HG03460 (cell line): Measurements from ENCODE around the gene SLC16A13.
A peak's percentile ranks its signal among the peaks of the same experiment; 100 is the strongest.

ENCODE experiments used
- ATAC-seq: cut with Tn5 transposase; IDR thresholded peaks from one replicate; pipeline ENCODE4 v1.9.1; 2021; ENCODE audit not compliant: unreplicated experiment

Gene SLC16A13

DNA sequence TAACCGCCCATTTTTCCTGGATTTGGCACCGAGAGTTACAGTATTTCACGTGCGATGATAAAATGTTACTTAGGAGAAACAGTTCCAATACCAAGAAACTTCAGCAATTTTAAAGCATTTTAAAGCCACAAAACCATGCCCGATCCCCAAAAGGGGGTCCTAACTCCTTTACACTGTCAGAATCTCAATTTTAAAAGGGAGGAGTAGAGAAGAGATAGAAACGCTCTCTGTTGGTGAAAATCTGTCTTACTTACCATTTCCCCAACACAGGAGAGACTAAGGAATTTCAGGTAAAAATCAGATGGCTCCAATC is 23.9 kb upstream of the SLC16A13 start:
- ATAC-seq, result no peak

DNA sequence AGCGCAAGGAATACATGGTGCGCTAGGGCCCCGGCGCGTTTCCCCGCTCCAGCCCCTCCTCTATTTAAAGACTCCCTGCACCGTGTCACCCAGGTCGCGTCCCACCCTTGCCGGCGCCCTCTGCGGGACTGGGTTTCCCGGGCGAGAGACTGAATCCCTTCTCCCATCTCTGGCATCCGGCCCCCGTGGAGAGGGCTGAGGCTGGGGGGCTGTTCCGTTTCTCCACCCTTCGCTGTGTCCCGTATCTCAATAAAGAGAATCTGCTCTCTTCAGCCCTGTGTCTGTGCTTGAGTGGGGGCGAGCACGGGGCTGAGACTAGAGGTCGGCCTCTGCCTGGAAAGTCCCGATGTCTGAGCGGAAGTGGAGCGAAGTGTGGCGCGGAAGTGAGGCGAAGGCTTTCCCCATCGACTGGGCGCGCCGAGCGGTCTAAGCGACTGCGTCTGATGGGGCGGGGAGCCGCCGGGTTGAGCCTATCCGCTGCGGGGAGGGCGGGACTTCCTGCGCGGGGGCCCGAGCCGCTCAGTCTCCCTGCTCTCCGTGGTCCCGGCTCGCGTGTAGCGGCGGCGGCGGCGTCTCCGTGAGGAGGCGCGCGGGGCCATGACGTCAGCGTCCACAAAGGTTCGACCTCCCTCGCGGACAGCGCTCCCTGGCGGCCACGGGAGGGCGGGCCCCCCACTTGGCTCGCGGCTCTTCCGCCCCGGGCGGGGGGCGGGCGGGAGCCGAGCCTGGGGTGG is 21.4 kb upstream of the SLC16A13 start:
- ATAC-seq, result peak; percentile 71

DNA sequence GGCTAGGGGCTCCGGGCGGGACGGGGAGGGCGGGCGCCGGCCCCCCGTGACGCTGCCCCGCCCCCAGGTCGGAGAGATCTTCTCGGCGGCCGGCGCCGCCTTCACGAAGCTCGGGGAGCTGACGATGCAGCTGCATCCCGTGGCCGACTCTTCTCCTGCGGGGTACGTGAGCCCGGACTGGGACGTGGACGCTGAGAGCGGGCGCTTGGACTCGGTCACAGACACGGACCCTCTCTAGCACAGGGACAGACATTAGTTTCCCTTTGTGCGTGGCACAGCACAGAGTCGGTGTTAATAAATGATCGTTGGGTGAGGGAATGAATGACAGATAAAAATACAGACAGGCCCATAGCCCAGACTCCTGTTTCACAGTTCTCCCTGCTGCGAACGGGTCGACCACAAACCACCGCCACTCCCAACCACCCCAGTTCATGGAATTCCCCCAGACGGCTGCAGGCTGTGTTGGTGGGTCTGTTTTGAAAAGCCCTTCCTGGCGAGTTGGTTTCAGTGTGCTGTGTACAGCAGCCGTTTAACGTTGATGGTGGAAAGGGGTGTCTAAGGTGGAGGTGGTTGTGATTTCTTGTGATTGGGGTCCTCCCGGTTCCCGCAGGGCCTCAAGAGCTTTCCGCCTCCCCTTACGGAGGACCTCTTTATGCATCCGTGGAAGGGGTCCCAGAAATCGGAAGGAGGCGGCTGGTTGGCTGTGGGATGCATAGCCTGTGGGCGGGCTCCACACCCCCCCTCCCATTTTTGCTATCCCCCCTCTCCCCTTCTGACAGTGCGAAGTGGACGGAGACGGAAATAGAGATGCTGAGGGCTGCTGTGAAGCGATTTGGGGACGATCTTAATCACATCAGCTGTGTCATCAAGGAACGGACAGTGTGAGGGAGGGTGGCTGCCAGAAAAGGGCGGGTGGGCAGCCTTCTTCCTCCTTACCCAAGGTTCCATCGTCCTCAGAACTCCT is 20.5 kb upstream of the SLC16A13 start:
- peak; percentile 16 for ATAC-seq

DNA sequence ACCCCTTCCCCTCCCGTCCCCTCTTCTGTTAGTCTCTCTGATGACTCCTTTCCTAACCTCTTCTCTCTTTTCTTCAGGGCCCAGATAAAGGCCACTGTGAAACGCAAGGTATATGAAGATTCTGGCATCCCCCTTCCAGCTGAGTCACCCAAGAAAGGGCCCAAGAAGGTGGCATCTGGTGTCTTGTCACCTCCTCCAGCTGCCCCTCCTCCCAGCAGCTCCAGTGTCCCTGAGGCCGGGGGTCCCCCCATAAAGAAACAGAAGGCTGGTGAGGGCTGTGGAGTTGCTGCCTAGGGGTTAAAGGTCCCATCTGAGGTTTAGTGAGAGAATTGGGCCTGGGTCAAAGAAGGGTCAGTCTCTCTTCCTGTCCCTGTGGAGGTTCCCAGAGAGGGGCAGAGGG is 19.4 kb upstream of the SLC16A13 start:
- ATAC-seq, result no peak

DNA sequence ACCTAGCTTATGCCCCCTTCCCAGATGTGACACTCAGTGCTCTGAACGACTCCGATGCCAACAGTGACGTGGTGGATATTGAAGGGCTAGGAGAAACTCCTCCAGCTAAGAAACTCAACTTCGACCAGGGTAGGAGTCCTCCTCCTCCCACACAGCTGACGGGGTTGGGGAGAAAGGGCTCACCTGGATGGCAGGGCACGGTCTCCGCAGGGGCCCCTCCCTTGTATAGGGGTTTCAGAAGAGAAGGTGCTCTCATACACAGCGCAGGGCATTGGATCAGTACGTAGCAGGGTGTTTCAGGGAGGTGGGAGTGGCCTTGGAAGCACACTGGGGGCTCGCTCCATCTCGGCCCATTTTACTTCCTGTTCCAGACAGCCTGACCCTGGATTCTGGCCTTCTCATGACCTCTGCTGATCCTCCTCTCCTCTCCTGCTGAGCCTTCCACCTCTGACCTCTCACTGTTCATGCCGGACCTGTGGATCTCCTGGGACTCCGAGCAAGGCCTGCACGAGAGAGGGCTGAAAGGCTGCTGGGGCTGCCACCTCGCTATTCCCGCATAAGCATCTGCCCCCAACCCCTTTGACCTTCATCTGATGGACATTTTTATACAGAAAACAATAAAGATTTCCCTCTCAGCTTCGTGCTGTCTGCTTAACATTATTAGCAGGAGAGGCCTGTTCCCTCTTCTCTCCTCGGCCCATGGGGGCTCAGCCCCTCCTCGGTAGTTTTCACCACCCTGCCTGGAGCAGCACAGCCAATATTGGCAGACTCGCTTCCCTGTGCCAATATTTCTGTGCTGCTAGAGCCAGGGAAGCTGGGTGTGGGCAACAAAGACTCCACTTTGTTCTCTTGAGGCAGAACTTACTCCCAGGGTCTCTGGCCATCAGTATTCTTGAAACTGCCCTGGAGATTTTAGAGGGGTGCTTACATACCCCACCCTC is 18.7 kb upstream of the SLC16A13 start:
- ATAC-seq, result no peak

DNA sequence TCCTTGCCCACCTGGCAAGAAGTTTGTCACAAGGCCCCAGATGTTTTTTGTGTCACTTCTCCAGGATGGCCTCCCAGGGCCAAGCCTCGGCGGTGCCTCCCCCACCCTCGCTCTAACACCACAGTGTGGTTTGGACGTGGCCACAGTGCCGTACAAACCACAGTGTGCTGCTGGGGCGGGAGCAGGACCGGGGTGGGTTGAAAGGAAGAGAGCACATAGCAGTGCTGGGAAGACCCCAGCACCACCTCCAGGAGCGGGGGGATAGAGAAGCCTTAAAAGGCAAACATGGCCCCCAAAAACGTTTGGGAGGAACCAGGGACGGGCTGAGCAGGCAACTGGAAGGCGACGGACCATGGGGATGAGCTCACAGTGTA is 18.0 kb upstream of the SLC16A13 start:
- no peak for ATAC-seq

DNA sequence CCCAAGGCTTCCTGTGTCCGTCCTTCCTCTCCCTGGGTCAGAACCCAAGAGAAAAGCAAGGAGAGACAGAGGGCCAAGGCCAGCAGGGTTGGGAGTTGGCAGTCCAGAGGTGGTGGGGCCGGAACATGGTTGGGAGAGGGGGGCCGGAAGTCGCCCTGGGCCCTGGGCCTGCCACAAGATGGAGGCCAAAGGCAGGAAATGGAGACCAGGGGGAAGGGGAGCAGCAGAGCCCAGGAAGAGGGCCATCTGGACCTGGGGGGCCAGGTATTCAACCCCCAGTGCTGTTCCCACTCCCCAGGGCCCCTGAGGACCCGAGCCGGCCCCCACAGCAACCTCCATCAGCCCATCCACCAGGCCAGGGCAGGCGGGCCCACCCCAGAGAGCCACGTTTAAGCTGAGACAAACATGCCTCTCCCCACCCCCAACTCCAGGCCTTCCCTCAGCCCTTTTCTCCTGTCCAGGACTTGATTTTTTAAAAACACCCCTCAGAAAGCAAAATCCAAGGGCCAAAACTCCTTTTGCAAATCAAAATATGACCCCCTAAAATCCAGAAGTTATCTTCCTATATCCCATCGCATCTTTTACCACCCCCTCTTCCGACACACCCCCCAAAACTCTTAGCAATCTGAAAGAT is 17.4 kb upstream of the SLC16A13 start:
- no peak for ATAC-seq

DNA sequence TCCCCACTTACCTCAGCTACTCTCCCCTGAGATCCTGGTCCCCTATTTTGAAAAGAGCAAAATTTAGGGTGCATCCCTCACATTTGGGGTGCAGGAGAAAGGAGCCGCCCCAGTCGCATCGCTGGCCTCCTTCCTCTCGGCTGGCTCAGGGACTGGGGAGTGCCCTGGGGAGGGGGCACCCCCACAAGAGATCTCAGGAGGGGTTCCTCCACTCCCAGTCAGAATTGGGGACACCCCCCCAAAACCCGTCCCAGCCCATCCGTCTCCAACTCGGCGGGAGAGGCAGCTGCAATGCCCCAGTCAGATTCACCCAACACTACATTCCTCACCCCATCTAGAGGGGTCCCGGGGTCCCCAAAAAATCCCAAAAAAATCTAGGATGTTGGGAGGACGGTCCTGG is 16.4 kb upstream of the SLC16A13 start:
- no peak for ATAC-seq

DNA sequence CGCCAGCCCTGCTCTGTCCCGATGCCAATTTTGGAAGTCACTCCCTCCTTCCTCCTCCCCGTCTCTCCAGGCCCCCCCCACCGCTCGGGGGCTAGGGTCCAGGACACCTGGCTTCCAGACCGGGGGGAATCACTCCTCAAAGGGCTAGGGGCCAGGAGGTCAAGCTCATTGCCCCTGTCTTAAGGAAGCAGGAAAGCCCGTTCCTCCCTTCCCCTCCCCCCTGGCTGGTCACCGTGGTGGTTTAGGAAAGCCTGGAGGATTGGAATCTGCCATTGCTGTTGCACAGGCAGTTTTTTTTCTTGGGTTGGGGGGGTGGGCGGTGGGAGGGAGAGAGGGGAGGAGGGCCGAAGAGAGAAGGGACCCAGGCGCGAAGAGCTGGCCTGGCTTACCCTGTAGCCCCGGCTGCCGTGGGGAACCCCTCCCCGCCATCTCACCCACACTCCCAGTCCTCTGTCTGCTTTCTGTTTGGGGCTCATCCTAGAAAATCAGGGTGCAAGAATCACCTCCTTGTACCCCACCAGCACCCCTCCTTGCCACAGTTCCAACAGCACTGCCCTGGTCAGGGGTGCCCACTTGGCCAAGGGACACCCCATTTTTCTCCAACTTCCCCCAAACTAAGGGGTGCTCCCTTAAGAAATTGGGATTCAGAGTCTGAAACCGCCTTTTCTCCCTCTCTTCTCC is 15.8 kb upstream of the SLC16A13 start:
- no peak for ATAC-seq

DNA sequence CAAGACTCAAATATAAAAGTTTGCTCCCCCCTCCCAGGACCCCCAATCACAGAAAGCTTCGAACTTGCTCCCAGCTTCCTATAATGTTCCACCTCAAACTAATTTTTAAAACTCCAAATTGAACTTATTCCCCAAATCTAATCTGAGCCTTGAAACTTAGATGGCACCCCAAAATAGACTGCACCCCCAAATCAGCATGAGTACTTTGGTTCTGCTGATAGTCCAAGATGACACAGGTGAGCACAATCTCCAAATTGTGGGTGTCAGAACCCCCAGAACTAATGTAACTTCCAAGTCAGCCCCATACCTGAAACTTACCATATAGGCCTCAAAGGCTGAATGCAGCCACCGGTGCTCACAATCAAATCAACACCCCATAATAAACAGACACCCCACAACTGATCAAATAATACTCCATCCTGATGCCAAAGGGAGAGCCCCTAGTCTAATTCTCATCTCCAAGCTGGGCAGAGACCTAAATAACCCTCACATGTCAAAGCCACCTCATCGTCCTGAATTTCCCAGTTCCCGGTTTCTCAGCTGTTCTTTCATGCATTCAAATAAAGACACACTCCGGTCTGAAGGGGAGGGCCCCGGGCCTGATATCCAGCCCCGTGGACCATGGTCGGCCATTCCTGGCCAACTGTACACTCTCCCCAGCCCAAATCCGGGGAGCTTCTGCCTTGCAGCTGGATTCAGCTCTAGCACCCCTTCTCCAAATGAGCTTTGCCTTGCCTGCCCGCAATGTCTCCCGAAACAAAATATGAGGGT is 14.7 kb upstream of the SLC16A13 start:
- no peak for ATAC-seq

DNA sequence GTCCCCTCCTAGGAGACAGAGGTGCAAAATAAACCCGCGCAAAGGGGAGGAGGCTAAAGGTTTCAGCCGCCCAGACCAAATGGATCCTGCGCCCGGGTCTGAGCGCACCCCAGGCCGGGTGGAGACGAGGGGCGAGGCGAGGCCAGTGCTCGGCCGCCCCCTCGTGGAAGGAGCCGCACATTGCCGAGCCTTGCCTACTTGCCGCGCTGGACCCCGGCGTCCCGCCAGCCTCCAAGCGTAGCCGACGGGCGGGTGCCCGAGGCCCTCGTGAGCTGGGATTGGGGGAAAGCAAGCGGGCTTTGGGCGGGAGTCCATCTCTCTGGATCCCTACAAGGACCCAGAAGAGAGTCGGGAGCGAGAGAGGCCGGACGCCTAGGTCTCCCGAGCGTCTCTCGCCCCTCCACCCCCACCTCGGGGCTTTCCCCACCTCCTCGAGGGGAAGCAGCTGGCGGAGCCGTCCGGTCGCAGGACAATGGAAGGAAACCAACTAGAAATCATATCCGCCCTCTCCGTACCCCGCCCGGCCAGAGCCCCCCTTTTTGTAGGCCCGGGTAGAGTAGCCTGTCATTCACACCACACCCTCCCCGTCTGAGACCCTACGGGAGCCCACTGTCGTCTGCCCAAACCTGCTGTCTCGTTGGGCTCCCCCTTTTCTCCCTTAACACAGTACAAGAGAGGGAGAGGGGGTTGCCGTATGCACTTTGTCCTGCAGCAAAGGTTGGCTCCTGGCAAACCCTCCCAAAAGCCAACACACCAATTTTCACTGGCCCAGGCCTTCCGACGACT is 13.6 kb upstream of the SLC16A13 start:
- ATAC-seq, result peak; percentile 62

DNA sequence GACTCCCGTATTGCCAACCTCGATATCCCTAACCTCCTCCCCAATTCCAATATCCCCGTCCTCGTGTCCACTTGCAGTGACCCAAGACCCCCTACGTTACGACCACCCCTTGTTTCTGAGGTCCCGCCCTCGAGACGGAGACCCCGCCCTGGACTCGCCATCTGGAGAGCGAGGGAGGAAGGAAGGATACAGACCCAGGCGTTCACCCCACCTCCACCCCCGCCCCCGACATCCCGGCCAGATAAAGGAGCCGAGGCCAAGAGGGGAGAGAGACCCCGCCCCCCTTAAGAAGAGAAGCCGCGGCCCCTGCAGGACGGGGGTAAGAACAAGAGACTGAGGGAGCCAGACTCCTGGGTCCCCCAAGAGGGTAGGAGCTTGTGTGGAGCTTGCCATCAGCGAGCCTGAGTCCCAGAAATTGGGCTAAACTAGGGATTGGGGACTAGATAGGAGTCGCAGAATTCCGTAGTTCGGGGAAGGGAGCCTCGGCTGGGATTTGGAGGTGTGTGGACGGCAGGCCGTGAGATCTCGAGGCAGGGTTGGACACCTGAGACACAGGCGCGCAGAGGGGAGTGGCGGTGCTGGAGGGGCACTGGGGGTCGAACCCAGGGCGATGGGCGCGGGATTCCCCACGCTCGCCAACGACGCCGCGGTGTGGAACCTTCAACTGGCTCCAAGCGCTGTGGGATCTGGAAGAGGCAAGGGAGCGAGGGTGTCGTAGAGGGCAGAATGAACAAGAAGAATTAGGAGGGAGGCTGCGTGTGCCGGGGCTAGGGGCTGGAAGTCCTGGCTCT is 12.8 kb upstream of the SLC16A13 start, which contains the start of gene BCL6B:
Gene BCL6B (plus strand): TSS at position 270 of the 791 bp plus-strand sequence. CDS start 622 bp downstream, outside the sequence.
- no peak for ATAC-seq

DNA sequence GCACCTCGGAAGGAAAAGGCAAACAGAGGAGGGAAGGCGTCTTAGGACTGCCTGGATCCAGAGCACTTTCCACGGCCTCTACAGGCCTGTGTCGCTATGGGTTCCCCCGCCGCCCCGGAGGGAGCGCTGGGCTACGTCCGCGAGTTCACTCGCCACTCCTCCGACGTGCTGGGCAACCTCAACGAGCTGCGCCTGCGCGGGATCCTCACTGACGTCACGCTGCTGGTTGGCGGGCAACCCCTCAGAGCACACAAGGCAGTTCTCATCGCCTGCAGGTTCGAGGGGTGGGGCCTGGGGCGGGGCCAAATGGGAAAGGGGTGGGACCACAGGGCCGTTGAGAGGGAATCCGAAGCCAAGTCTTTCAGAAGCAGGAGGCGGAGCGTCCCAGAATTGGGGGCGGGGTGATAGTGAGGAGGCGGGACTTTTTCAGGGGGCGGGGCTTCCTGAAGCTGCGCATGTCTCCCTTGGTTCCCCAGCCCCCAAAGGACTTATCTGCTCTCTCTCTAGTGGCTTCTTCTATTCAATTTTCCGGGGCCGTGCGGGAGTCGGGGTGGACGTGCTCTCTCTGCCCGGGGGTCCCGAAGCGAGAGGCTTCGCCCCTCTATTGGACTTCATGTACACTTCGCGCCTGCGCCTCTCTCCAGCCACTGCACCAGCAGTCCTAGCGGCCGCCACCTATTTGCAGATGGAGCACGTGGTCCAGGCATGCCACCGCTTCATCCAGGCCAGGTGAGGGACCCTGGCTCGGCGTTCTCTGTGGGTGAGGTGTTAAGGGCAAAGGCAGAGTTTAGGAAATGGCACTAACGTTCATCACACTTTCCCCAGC is 12.0 kb upstream of the SLC16A13 start:
- ATAC-seq, result peak; percentile 43

DNA sequence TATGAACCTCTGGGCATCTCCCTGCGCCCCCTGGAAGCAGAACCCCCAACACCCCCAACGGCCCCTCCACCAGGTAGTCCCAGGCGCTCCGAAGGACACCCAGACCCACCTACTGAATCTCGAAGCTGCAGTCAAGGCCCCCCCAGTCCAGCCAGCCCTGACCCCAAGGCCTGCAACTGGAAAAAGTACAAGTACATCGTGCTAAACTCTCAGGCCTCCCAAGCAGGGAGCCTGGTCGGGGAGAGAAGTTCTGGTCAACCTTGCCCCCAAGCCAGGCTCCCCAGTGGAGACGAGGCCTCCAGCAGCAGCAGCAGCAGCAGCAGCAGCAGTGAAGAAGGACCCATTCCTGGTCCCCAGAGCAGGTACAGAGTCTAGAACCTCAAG is 11.4 kb upstream of the SLC16A13 start:
- ATAC-seq, result no peak

DNA sequence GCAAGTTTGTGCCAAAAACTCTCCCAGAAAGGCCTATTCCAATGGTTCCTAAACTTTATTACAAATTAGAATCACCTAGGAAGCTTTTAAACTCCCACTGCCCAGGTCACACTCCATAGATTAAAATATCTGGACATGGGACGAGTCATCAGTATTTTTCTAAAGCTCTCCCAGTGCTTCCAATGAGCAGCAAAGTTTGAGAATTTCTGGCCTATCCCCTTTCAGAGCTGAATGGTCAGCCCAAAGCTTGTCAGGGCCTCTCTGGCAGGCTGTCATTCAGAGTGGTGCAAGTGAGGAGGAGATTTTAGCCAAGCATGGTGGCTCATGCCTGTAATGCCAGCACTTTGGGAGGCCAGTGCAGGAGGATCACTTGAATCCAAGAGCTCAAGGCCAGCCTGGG is 10.6 kb upstream of the SLC16A13 start:
- no peak for ATAC-seq

DNA sequence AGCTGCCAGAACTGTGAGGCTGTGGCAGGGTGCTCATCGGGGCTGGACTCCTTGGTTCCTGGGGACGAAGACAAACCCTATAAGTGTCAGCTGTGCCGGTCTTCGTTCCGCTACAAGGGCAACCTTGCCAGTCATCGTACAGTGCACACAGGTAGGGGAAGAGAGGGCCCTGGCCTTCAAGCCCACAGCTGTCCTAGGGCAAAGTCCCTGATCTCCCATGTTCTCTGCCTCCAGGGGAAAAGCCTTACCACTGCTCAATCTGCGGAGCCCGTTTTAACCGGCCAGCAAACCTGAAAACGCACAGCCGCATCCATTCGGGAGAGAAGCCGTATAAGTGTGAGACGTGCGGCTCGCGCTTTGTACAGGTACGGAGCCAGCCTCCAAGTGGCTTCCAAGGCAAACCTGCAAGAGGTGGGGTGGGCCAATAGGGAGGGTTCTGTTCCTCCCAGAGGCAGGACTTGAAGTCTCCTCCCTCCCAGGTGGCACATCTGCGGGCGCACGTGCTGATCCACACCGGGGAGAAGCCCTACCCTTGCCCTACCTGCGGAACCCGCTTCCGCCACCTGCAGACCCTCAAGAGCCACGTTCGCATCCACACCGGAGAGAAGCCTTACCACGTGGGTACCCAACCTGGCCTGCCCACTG is 9.2 kb upstream of the SLC16A13 start:
- no peak for ATAC-seq
